Vein endothelial cell (primary cell): Measurements from ENCODE around the gene TCP11X1. TPM values are rescaled to one million over a fixed set of nuclear protein-coding genes. Genes with fewer than 3 reads are reported as not detected.

Source experiments
- total RNA-seq: library from RNA; depleted of rRNA; stranded (reverse); fragments of >200 nt; gene quantifications from 2 replicates; pipeline ENCODE4 v1.2.3, GENCODE V29; 2012

TCP11X1 gene
- total RNA-seq: not detected in 2 replicates

DNA sequence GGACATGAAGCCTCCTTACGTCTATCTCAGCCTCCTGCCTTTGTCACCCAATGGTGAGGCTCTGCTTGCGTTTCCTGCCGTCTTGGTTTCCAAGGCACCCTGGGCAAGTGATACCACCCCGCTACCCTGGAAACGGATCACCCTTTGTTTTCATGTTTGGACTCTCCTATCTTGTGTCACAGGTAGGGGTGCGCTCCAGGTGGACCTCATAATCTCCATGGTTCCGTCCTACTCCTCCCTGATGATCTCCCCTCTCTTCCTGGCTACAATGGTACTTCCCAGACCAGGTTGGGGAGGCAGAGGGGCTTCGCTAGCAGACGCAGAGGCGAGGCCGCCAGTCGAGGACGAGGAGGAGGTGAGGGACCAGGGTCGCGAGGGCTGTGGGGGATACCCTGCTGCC, at the start of gene TCP11X1:
TCP11X1 (plus strand) TSS at position 316 of the 400 bp plus-strand sequence.

DNA sequence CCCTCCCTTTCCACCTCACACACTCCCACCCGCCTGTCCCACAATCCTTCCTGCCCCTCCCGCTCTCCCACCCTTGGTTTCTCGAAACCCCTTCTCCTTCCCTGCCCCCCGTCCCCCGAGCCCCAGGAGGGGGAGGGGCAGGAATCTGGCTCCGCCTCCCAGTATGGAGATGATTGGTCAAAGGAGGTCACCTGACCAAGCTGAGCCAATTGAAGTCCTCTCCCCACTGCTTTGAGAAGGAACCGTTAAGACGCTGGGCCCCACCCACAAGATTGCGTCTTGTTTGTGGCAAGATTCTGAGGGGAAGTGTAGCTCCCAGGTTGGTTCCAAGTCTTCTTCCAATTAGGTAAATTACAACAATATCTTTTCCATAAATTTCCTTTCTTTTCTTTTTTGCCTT, 31.8 kb downstream of the TCP11X1 start, which contains the start of gene NXF2:
NXF2 (plus strand) TSS at position 275 of the 400 bp plus-strand sequence. CDS start 59,912 bp downstream, outside the sequence.

Other genes starting within 250 kb of the TCP11X1 start
- not detected in 2 replicates for gene TCEAL2, start 89.6 kb upstream of the TCP11X1 start, total RNA-seq
- not detected in 2 replicates for gene TCEAL6, start 72.8 kb upstream of the TCP11X1 start, total RNA-seq
- not detected in 2 replicates for gene BEX5, start 59.3 kb upstream of the TCP11X1 start, total RNA-seq
- gene NXF2, start 31.9 kb downstream of the TCP11X1 start, total RNA-seq: not detected in 2 replicates
- gene NXF2B, start 224.7 kb downstream of the TCP11X1 start, total RNA-seq: not detected in 2 replicates